22Rv1 (cell line): ENCODE data around the gene TGM4.

Experiments used
- H3K27ac ChIP-seq: fragments of 450-650 bp; 2 replicates; pipeline ENCODE4 v1.5.1; 2017
- CTCF ChIP-seq: fragments of 450-650 bp; IDR thresholded peaks from 2 replicates; pipeline ENCODE4 v1.5.1; 2017; ENCODE audit warnings: mild to moderate bottlenecking
- ZFX ChIP-seq: fragments of 450-650 bp; IDR thresholded peaks from 2 replicates; pipeline ENCODE4 v1.6.1; 2017; ENCODE audit warnings: antibody characterized with exemption, borderline replicate concordance

TGM4 gene

GRCh38 chr3:44926921-44927320 lies 52.5 kb downstream of the TGM4 start:
- H3K27ac ChIP-seq, result no peak overlapping the region
- TF ChIP-seq CTCF, result no peak
- TF ChIP-seq ZFX, result no peak

GRCh38 chr3:44927371-44927770 lies 53.0 kb downstream of the TGM4 start:
- no peak for TF ChIP-seq ZFX
- no peak for TF ChIP-seq CTCF
- no peak overlapping the region for H3K27ac ChIP-seq

- TF ChIP-seq CTCF (no peak), ZFX (no peak)
- no peak overlapping the region for H3K27ac ChIP-seq
These were observed 55.4 kb downstream of the TGM4 start for GRCh38 chr3:44929782-44930181.

- no peak overlapping the region for H3K27ac ChIP-seq
- TF ChIP-seq CTCF, result no peak
- no peak for TF ChIP-seq ZFX
These were observed 56.5 kb downstream of the TGM4 start for GRCh38 chr3:44930911-44931310.

GRCh38 chr3:44931791-44932190 lies 57.4 kb downstream of the TGM4 start:
- TF ChIP-seq ZFX, result no peak
- H3K27ac ChIP-seq, result no peak overlapping the region

GRCh38 chr3:44932271-44932670 lies 57.9 kb downstream of the TGM4 start:
- no peak overlapping the region for H3K27ac ChIP-seq
- no peak for TF ChIP-seq ZFX

GRCh38 chr3:44932986-44933944 lies 58.9 kb downstream of the TGM4 start:
- H3K27ac ChIP-seq, result no peak overlapping the region
- no peak for TF ChIP-seq ZFX
- TF ChIP-seq CTCF, result no peak

- no peak overlapping the region for H3K27ac ChIP-seq
- TF ChIP-seq ZFX (no peak), CTCF (no peak)
These were observed 65.2 kb downstream of the TGM4 start for GRCh38 chr3:44939581-44940036.
